Mucosa of descending colon (tissue), 3 donors: Measurements from ENCODE around the gene ITCH. TPM values are rescaled to one million over a fixed set of nuclear protein-coding genes. Genes with fewer than 3 reads are reported as not detected.
A peak's percentile ranks its signal among the peaks of the same experiment; 100 is the strongest.

Experiments used
- ATAC-seq: fragments of 200-7000 bp; cut with Tn5 transposase; one replicate; pipeline ENCODE4 v1.9.1; 2020; ENCODE audit warnings: mild to moderate bottlenecking, moderate library complexity
- DNase-seq, 3 donors: peaks; one replicate each; pipeline ENCODE4 v3.0.0-alpha.2; 2020
- H3K36me3 ChIP-seq: fragments of 200-600 bp; one replicate; pipeline ENCODE4 v1.8.0; 2021; ENCODE audit warnings: low read depth, mild to moderate bottlenecking
- H3K4me1 ChIP-seq: fragments of 200-600 bp; one replicate; pipeline ENCODE4 v1.8.0; 2021; ENCODE audit warnings: low read depth, mild to moderate bottlenecking
- H3K4me3 ChIP-seq: fragments of 200-600 bp; one replicate; pipeline ENCODE4 v1.8.0; 2021; ENCODE audit warnings: mild to moderate bottlenecking
- H3K9me3 ChIP-seq: fragments of 200-600 bp; one replicate; pipeline ENCODE4 v1.8.0; 2021; ENCODE audit warnings: mild to moderate bottlenecking
- intact Hi-C, 2 donors: fragments of 100-400 bp; cut with DNase I in 1 of 2; cut with micrococcal nuclease in 1 of 2; formaldehyde crosslinking; loops; one replicate each; pipeline versions ENCODE4 v1.11.0 to v1.11.1; 2022; cut with DNase I, micrococcal nuclease
- total RNA-seq, 3 donors: library from RNA; stranded (reverse); fragmentation: NEBNext Ultra II Directional in 2 of 3; extraction: Animal tissue kit (Norgen Biotek cat#: 25700) in 2 of 3; gene quantifications; one replicate each; pipeline versions ENCODE4 v1.2.1 to v1.2.4, GENCODE V29; 2021 to 2023
- TF ChIP-seq, protein P1 (sequence below): fragments of 200-600 bp; IDR thresholded peaks from one replicate; pipeline ENCODE4 v1.8.0; 2022; ENCODE audit warnings: antibody characterized with exemption, mild to moderate bottlenecking
- donor health status: DM: no; HTN: no; CAD: no; lungs with moderate emphysema.
- donor health status: DM: no; HTN: no; CAD: no.
- donor health status: DM: no; HTN: yes; CAD: no.

ITCH gene
- total RNA-seq, 3 donors from 2014 or later = 60.0 to 81.0 (median 75.0) TPM

DNA sequence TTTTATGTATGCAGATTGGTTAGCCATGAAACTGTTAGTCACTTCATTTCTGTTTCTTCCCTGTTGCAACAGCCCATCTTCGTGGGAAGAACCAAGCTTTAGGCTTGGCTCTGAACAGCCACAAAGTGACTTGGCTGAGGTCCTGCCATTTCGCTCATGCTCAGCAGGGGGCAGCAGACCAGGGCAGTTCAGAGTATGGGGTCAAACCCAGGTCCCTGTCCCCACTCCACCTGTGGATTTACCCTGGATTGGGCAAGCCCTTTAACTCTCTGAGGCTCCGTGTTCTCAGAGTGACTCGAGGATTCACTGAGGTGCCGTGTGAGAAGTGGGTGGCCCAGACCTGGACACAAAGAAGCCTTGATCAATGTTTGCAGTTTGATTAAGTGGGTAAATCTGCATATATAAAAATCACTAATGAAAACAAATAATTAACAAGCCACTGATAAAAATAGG is 175.6 kb downstream of the ITCH start:
- intact Hi-C loops = no loop called here
- DNase-seq = peak; percentile 50 to 71 (median 65)

DNA sequence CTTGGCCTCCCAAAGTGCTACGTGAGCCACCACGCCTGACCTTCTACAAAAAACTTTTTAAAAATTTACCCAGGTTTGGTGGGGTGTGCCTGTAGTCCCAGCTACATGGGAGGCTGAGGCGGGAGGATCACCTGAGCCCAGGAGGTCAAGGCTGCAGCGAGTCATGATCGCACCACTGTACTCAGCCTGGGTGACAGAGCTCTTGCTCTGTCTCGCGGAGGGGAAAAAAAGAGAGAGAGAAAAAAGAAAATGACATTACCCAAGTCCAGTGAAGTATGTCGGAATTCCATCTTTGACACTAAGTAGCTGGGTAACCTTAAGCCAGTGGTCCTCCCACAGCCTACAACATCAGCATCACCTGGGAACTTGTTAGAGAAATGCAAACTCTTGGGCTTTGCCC is 176.7 kb downstream of the ITCH start:
- H3K4me3 ChIP-seq = no peak overlapping the region
- peaks cover 17% of the 10 kb centered on the region for H3K36me3 ChIP-seq
- no peak for ATAC-seq
- H3K9me3 ChIP-seq = no peaks in the 10 kb centered on the region
- intact Hi-C loops = no loop called here
- TF ChIP-seq, protein P1, sequence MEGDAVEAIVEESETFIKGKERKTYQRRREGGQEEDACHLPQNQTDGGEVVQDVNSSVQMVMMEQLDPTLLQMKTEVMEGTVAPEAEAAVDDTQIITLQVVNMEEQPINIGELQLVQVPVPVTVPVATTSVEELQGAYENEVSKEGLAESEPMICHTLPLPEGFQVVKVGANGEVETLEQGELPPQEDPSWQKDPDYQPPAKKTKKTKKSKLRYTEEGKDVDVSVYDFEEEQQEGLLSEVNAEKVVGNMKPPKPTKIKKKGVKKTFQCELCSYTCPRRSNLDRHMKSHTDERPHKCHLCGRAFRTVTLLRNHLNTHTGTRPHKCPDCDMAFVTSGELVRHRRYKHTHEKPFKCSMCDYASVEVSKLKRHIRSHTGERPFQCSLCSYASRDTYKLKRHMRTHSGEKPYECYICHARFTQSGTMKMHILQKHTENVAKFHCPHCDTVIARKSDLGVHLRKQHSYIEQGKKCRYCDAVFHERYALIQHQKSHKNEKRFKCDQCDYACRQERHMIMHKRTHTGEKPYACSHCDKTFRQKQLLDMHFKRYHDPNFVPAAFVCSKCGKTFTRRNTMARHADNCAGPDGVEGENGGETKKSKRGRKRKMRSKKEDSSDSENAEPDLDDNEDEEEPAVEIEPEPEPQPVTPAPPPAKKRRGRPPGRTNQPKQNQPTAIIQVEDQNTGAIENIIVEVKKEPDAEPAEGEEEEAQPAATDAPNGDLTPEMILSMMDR = no peak
- peak in 2 of 3 donors; percentile 8 to 13 for DNase-seq
- H3K4me1 ChIP-seq = peaks cover 12% of the 10 kb centered on the region

More for the DNA sequence above, 175.6 kb downstream of the ITCH start:
- peaks cover 5% of the 10 kb centered on the region for H3K4me1 ChIP-seq
- no peaks in the 10 kb centered on the region for H3K9me3 ChIP-seq
- TF ChIP-seq, protein P1 = peak; percentile 83
- peaks cover 23% of the 10 kb centered on the region for H3K36me3 ChIP-seq
- no peak overlapping the region for H3K4me3 ChIP-seq
- peak; percentile 69 for ATAC-seq

DNA sequence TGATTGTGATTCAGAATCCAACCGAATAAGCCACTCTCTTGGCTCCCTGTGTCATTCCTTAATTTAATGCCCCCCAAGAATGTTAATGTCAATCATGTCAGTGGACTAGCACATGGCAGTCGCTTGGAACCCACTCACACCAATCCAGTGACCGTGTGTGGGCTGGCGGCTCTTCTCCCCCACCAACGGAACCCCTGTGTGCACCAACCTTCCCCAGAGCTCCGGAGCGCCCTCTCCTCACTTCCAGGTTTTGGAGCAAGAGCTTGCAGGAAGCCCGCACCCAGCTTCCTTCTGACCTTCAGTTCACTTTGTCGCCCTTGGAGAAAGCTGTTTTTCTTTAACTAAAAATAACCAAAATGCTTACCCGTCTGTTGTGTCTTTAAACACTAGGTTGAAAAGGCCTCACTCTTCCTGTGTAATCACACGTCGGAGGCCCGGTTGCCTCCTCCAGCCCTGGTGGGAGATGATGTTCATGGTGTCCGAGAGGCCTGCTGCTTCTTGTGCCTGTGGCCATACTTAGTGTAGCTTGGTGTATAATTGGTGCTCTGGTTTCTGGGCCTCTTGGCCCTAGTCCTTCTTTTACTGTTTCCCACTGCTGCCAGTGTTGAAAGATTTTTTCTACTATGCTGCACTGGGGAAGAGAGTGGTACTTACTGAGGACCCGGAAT is 177.7 kb downstream of the ITCH start:
- H3K9me3 ChIP-seq = no peaks in the 10 kb centered on the region
- no peak for ATAC-seq
- peak in 2 of 3 donors; percentile 20 to 34 for DNase-seq
- intact Hi-C loops = no loop called here
- TF ChIP-seq, protein P1 = no peak
- no peak overlapping the region for H3K4me3 ChIP-seq
- H3K36me3 ChIP-seq = peaks cover 8% of the 10 kb centered on the region
- peaks cover 12% of the 10 kb centered on the region for H3K4me1 ChIP-seq

DNA sequence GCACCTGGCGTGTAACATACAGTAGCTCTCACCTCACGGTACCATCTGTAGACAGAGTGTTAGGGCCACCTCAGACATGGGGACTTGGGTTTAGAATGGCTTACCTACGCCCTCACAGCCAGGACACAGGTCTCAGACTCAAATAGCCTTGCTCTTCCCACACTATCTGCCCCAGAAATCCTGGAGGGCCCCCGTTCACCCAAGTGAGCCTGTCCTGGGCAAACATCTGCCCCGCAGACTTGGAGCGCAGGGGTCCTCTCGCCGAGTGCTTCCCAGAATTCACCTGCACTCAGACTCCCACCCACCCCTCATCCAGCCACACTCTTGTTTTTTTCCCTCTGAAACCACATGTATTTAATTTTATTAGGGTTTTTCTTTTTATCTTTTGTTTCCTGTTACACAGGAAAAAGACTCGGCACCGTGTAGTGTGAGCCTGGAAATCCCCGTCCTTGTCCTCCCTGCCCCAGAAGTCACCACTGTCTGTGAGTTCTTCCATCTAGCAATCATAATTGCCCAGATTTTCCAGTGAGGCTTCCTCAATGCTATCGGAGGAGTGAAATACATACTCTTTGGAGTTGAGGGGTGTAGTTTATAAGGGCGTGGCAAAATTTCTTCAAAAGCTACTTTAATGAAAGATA is 178.3 kb downstream of the ITCH start:
- Histone ChIP-seq H3K4me1 (peaks cover 12% of the 10 kb centered on the region), H3K4me3 (no peak overlapping the region), H3K36me3 (peaks cover 7% of the 10 kb centered on the region), H3K9me3 (no peaks in the 10 kb centered on the region)
- intact Hi-C loops = no loop called here
- ATAC-seq (no peak), DNase-seq (peak in 2 of 3 donors; percentile 7 to 24)
- TF ChIP-seq, protein P1 = no peak

DNA sequence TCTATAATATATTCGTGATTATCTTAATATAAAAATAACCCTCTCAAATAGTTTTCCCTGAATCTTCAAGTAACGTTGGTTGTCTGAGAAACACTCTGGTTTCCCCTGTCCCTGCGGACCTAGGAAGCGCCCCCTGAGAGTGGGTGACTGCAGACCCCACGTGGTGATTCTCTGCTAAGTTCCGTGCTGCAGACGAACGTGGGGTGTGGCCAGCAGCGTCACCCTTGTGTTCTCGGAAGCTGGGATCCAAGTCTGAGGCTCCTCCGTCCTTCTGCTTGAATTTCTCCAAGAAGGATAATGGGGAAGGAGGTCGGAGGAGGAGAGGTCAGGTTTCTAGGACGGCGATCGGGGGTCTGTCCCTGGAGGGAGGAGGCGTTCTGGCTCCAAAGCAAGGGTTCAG is 178.8 kb downstream of the ITCH start:
- TF ChIP-seq, protein P1 = no peak
- Histone ChIP-seq H3K4me1 (peaks cover 12% of the 10 kb centered on the region), H3K4me3 (no peak overlapping the region), H3K9me3 (no peaks in the 10 kb centered on the region), H3K36me3 (peaks cover 7% of the 10 kb centered on the region)
- peak in 2 of 3 donors; percentile 16 to 17 for DNase-seq
- intact Hi-C loops = no loop called here
- ATAC-seq = no peak
